Activated CD4-positive, alpha-beta T cell treated with anti-CD3 and anti-CD28 coated beads for 36 hours (primary cell): ENCODE data around the gene UNC13D. TPM values are rescaled to one million over a fixed set of nuclear protein-coding genes. Genes with fewer than 3 reads are reported as not detected.
"Not testable (repeated sequence)": the region's sequence is repeated elsewhere in the genome, so short reads cannot be mapped to it uniquely, and the experiment has no call there.

Source experiments
- ATAC-seq: fragments of 200-7000 bp; cut with Tn5 transposase; one replicate; pipeline ENCODE4 v1.10.0; 2021; ENCODE audit warnings: mild to moderate bottlenecking, moderate library complexity
- CTCF ChIA-PET: fragments of 350-600 bp; sonication (Branson Sonifier 250); formaldehyde crosslinking; loops from one replicate; lab custom pipeline; 2021; ENCODE audit warnings: antibody characterized with exemption; lab: Charles Lee
- POLR2A ChIA-PET: fragments of 350-600 bp; sonication (Branson Sonifier 250); formaldehyde crosslinking; loops from one replicate; lab custom pipeline; 2021; ENCODE audit warnings: antibody characterized with exemption, inconsistent platforms; lab: Charles Lee
- DNase-seq: peaks from one replicate; pipeline ENCODE4 v3.0.0-alpha.2; 2020
- H3K27ac Mint-ChIP-seq: one replicate; pipeline ENCODE4 v1.8.0; 2021; ENCODE audit warnings: mixed read lengths
- H3K27me3 Mint-ChIP-seq: one replicate; pipeline ENCODE4 v1.8.0; 2021; ENCODE audit warnings: mixed read lengths
- H3K36me3 Mint-ChIP-seq: one replicate; pipeline ENCODE4 v1.8.0; 2021; ENCODE audit warnings: low read depth, mixed read lengths
- H3K4me1 Mint-ChIP-seq: one replicate; pipeline ENCODE4 v1.8.0; 2021; ENCODE audit warnings: mixed read lengths
- H3K4me3 Mint-ChIP-seq: one replicate; pipeline ENCODE4 v1.8.0; 2021; ENCODE audit warnings: mild to moderate bottlenecking, moderate library complexity, mixed read lengths
- H3K9me3 Mint-ChIP-seq: one replicate; pipeline ENCODE4 v1.8.0; 2021; ENCODE audit warnings: low read depth, mixed read lengths
- intact Hi-C, 2 experiments: fragments of 100-400 bp; cut with DNase I in 1 of 2; cut with micrococcal nuclease in 1 of 2; formaldehyde crosslinking; loops; one replicate each; pipeline versions ENCODE4 v1.14.2 to v1.15.1; 2022 to 2024; cut with DNase I, micrococcal nuclease
- total RNA-seq, 2 experiments: library from RNA; stranded (reverse); gene quantifications; one replicate each; pipeline ENCODE4 v1.2.3, GENCODE V29; 2021

The UNC13D gene
- total RNA-seq, 2 experiments from 2014 or later, result 106 to 133 TPM

DNA sequence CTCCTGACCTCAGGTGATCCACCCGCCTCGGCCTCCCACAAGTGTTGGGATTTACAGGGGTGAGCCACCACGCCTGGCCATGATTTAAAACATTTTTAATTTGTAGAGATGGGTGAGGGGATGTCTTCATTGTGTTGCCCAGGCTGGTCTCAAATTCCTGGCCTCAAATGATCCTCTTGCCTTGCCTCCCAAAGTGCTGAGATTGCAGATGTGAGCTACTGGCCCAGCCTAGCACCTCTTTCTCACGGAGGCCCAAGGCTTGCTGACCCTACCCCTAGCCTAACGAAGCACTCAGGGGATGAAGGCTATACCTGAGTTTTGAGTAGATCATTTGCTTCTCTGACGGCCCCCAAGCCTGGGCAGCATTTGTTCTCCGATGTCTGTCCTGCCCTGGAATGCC is 33.0 kb downstream of the UNC13D start:
- ATAC-seq (no peak), DNase-seq (no peak)
- H3K4me1 Mint-ChIP-seq, result peaks cover 4% of the 10 kb centered on the region
- CTCF ChIA-PET, result interaction anchor here (0.6 kb wide), 1 partner anchor 65 kb away, joined by 3 read pairs; no protein-coding TSS in a partner anchor
- POLR2A ChIA-PET, result no interaction called here
- no peaks in the 10 kb centered on the region for H3K9me3 Mint-ChIP-seq
- no peak overlapping the region for H3K4me3 Mint-ChIP-seq
- H3K27ac Mint-ChIP-seq, result no peak overlapping the region
- intact Hi-C loops, result no loop called here
- peaks cover 9% of the 10 kb centered on the region for H3K36me3 Mint-ChIP-seq
- no peaks in the 10 kb centered on the region for H3K27me3 Mint-ChIP-seq

DNA sequence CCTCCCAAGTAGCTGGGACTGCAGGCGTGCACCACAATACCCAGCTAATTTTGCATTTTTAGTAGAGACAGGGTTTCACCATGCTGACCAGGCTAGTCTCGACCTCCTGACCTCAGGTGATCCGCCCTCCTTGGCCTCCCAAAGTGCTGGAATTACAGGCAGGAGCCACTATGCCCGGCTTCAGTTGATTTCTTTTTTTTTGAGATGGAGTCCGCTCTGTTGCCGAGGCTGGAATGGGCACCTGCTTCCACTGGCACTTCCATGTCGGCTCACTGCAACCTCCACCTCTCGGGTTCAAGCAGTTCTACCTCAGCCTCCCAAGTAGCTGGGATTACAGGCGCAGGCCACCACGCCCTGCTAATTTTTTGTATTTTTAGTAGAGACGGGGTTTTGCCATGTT is 33.4 kb downstream of the UNC13D start:
- intact Hi-C loops, CTCF ChIA-PET, ATAC-seq, POLR2A ChIA-PET, H3K4me3 Mint-ChIP-seq, H3K27me3 Mint-ChIP-seq, H3K27ac Mint-ChIP-seq, DNase-seq, H3K4me1 Mint-ChIP-seq, H3K36me3 Mint-ChIP-seq, H3K9me3 Mint-ChIP-seq: not testable (repeated sequence)

DNA sequence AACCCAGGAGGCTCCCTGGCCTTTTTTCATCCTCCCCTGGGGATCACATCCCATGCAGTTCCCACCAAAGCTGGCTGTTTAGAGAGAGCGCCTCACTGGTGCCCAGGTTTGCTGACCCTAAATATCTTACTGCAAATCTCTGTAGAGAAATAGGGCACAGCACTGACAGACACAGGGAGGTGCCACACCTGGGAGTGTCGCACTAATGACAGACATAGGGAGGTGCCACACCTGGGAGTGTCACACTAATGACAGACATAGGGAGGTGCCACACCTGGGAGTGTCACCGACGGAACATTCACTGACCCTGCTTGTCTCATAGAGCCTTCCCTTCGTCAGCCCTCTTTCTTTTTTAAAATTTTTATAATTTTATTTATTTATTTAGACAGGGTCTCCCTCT is 34.0 kb downstream of the UNC13D start:
- no peaks in the 10 kb centered on the region for H3K27me3 Mint-ChIP-seq
- no peak overlapping the region for H3K27ac Mint-ChIP-seq
- intact Hi-C loops, result no loop called here
- ChIA-PET CTCF (no interaction called here), POLR2A (no interaction called here)
- H3K9me3 Mint-ChIP-seq, result no peaks in the 10 kb centered on the region
- ATAC-seq (peak; percentile 30), DNase-seq (no peak)
- peaks cover 9% of the 10 kb centered on the region for H3K36me3 Mint-ChIP-seq
- no peak overlapping the region for H3K4me3 Mint-ChIP-seq
- peaks cover 4% of the 10 kb centered on the region for H3K4me1 Mint-ChIP-seq

DNA sequence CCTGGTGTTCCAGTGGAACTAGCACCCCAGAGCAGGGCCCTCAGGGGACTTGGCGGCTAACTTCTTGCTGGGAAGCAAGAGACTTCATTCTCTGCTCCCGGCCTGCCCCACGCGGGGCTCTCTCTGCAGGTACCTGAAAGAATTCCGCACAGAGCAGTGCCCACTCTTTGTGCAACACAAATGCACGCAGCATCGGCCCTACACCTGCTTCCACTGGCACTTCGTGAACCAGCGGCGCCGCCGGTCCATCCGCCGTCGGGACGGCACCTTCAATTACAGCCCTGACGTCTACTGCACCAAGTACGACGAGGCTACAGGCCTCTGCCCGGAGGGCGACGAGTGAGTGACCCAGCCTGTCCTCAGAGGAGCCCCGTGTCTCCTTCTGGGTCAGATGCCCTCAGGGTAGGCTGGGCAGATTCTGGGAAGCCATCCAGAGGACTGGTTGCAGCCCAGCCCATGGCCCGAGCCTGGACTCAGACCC is 34.5 kb downstream of the UNC13D start:
- Mint-ChIP-seq H3K4me1 (peaks cover 4% of the 10 kb centered on the region), H3K36me3 (peaks cover 9% of the 10 kb centered on the region), H3K4me3 (no peak overlapping the region), H3K9me3 (no peaks in the 10 kb centered on the region), H3K27ac (no peak overlapping the region), H3K27me3 (no peaks in the 10 kb centered on the region)
- ATAC-seq (no peak), DNase-seq (no peak)
- ChIA-PET CTCF (no interaction called here), POLR2A (no interaction called here)
- intact Hi-C loops, result no loop called here

DNA sequence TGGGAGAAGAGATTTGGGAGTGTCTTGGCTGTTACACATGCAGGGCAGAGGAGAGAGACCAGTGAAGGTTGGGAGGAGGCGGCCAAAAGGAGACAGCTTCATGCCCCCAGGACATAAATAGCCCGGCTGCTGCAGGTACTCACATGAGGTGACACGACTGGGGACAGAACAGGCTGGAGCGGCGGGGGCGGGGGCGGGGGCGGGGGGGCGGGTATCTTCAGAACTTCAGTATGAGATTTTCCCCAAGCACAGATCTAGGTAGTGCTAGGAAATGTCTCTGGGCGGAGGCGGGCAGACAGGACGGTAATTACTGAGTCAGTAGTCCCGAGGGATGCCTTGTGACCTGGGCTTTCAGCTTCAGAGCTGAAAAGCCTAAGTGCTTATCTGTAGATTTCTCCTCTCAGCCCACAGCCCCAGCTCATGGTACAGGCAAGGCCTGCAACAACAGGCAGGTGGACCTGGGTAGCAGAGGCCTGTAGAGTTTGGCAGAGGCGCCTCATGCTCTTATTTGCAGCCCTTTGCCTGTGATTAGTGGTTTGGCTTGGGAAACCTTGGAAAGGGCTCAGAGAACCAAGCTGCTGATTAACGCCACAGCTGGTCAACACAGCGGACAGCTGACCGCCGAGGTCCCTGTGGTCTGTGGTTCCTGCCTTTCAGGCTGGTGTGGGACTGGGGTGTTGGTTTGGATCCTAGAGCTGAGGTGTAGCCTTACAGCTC is 35.1 kb downstream of the UNC13D start:
- Mint-ChIP-seq H3K4me1 (peaks cover 4% of the 10 kb centered on the region), H3K4me3 (no peak overlapping the region), H3K27me3 (no peaks in the 10 kb centered on the region), H3K9me3 (no peaks in the 10 kb centered on the region), H3K27ac (peak overlapping the region; percentile 74), H3K36me3 (peaks cover 4% of the 10 kb centered on the region)
- intact Hi-C loops, result no loop called here
- ChIA-PET CTCF (no interaction called here), POLR2A (interaction anchor here (0.6 kb wide), 1 partner anchor 215 kb away, joined by 4 read pairs; no protein-coding TSS in a partner anchor)
- DNase-seq, result no peak
- peak; percentile 33 for ATAC-seq

DNA sequence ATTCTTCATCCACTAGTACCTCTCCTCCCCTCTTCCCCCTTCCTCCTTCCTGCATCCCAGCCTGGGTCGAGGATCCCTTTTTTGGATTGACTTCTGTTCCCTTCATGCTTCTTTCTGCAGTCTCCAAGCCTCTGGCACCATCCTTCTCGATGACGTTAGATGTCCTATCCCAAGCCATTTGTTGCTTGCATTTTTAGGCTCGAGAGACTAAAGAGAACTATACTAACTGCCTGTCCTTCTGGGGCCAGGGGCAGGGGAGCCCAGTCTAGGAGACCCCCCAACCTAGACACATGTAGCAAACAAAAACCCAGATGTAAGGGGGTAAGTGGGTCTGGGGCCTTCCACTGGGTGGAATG is 35.7 kb downstream of the UNC13D start:
- POLR2A ChIA-PET, result interaction anchor here (0.6 kb wide), 1 partner anchor 215 kb away, joined by 4 read pairs; no protein-coding TSS in a partner anchor
- ATAC-seq, result no peak
- intact Hi-C loops, result no loop called here
- Mint-ChIP-seq H3K9me3 (no peaks in the 10 kb centered on the region), H3K4me1 (peaks cover 8% of the 10 kb centered on the region), H3K4me3 (no peak overlapping the region), H3K36me3 (peaks cover 2% of the 10 kb centered on the region), H3K27ac (peak overlapping the region; percentile 74), H3K27me3 (no peaks in the 10 kb centered on the region)
- CTCF ChIA-PET, result interaction anchor here (1.3 kb wide), 1 partner anchor 14 kb away, joined by 3 read pairs; no protein-coding TSS in a partner anchor
- DNase-seq, result no peak

DNA sequence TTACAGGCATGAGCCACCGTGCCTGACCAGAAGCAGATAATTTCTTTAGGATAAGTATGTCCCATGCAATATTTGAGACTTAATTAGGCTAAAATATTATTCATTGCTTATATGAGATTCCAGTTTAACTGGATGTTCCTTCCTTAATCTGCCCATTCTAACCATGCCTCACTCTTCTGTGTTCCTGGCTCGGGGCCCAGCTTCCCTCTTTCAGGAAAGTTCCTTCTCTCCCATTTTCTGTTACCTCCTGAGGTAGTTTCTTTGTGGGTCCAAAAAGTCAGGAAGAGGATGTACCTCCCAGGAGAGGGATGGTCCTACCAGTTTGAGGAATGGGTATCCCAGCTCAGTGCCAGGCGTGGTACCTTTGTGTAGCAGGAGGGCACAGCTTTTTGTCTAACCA is 36.3 kb downstream of the UNC13D start:
- ChIA-PET CTCF (interaction anchor here (0.8 to 1.4 kb wide), 4 partner anchors 14 to 45 kb away, joined by 3 to 4 read pairs (median 4); no protein-coding TSS in a partner anchor), POLR2A (no interaction called here)
- no peaks in the 10 kb centered on the region for H3K27me3 Mint-ChIP-seq
- ATAC-seq, result no peak
- DNase-seq, result no peak
- no peak overlapping the region for H3K27ac Mint-ChIP-seq
- intact Hi-C loops, result no loop called here
- no peak overlapping the region for H3K4me3 Mint-ChIP-seq
- H3K36me3 Mint-ChIP-seq, result peaks cover 2% of the 10 kb centered on the region
- peaks cover 12% of the 10 kb centered on the region for H3K4me1 Mint-ChIP-seq
- H3K9me3 Mint-ChIP-seq, result no peaks in the 10 kb centered on the region

DNA sequence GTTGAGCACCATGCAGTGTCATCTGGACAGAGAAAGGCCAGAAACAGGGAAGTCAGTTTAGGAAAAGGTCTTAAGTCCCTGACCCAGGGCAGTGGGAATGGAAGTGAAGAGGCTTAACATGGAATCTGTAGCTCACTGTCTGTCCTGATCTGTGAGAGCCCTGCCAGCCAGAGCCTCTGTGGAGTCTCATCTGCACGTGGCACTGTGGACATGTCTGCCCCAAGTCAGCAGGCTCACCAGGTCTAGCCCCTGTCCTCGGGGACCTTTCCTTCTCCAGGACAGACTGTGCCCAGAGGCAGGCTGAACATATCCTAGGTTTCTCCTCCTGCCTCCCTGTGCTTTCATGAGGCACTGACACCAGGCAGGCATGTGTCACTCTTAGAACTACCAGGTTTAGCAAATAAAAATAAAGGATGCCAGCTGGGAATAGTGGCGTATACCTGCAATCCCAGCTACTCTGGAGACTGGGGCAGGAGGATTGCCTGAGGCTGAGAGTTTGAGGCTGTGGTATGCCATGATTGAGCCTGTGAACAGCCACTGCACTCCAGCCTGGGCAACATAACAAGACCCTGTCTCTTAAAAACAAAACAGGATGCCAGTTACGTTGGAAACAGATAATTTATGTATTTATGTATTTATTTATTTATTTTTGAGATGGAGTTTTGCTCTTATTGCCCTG is 37.2 kb downstream of the UNC13D start:
- Mint-ChIP-seq H3K9me3 (no peaks in the 10 kb centered on the region), H3K27ac (no peak overlapping the region), H3K27me3 (no peaks in the 10 kb centered on the region), H3K4me1 (peaks cover 12% of the 10 kb centered on the region), H3K36me3 (no peaks in the 10 kb centered on the region), H3K4me3 (no peak overlapping the region)
- DNase-seq (no peak), ATAC-seq (no peak)
- POLR2A ChIA-PET, result interaction anchor here (0.6 kb wide), 2 partner anchors 15 to 27 kb away, joined by 3 read pairs; a partner anchor contains a TSS
- CTCF ChIA-PET, result interaction anchor here (0.6 to 1.4 kb wide), 6 partner anchors 13 to 109 kb away, joined by 3 to 4 read pairs (median 4); no protein-coding TSS in a partner anchor
- intact Hi-C loops, result no loop called here

DNA sequence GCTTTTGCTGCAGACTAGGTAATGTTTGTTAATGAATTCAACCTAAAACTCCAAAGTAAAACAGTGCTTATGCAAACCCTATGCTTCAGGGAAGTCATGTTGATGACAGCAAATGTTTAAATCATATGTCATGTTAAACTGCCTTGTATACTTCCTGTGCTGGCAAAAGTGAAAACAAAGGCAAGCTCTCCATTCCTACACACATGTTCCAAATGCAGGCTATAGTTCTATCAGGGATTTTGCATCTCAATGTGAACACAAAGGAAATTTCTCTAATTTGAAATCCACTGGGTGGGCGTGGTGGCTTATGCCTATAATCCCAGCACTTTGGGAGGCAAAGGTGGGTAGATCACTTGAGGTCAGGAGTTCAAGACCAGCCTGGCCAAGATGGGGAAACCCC is 40.3 kb downstream of the UNC13D start:
- ChIA-PET POLR2A (no interaction called here), CTCF (interaction anchor here (0.7 to 1.7 kb wide), 6 partner anchors 14 to 54 kb away, joined by 3 to 6 read pairs (median 4); no protein-coding TSS in a partner anchor)
- peaks cover 7% of the 10 kb centered on the region for H3K36me3 Mint-ChIP-seq
- ATAC-seq (no peak), DNase-seq (no peak)
- no peaks in the 10 kb centered on the region for H3K9me3 Mint-ChIP-seq
- H3K27me3 Mint-ChIP-seq, result no peaks in the 10 kb centered on the region
- intact Hi-C loops, result no loop called here
- peaks cover 12% of the 10 kb centered on the region for H3K4me1 Mint-ChIP-seq
- no peak overlapping the region for H3K27ac Mint-ChIP-seq
- H3K4me3 Mint-ChIP-seq, result no peak overlapping the region

DNA sequence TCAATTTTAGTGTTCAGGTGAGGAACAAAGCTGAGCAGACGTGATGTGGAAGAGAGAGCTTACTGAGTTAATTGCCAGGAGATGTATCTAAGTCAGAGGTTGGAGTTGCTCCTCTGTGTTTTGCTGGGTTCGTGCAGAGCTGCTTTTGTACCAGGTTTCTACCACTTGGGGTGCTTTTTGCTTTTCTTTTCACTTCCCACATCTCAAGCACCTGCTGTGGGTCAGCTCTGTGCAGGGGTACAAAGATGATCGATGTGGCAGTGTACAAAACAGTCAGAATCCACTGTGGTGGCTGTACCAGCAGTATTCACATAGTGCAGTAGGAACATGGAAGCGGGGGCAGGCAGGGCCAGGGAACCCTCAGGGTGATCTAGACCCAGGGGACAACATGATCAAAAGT is 44.8 kb downstream of the UNC13D start:
- intact Hi-C loops, result no loop called here
- H3K36me3 Mint-ChIP-seq, result peaks cover 17% of the 10 kb centered on the region
- H3K27me3 Mint-ChIP-seq, result no peaks in the 10 kb centered on the region
- peaks cover 11% of the 10 kb centered on the region for H3K4me1 Mint-ChIP-seq
- ATAC-seq, result no peak
- POLR2A ChIA-PET, result interaction anchor here (1.8 kb wide), 1 partner anchor 19 kb away, joined by 4 read pairs; no protein-coding TSS in a partner anchor
- H3K9me3 Mint-ChIP-seq, result no peaks in the 10 kb centered on the region
- DNase-seq, result no peak
- CTCF ChIA-PET, result interaction anchor here (0.9 kb wide), 1 partner anchor 13 kb away, joined by 4 read pairs; no protein-coding TSS in a partner anchor
- no peak overlapping the region for H3K4me3 Mint-ChIP-seq
- no peak overlapping the region for H3K27ac Mint-ChIP-seq

DNA sequence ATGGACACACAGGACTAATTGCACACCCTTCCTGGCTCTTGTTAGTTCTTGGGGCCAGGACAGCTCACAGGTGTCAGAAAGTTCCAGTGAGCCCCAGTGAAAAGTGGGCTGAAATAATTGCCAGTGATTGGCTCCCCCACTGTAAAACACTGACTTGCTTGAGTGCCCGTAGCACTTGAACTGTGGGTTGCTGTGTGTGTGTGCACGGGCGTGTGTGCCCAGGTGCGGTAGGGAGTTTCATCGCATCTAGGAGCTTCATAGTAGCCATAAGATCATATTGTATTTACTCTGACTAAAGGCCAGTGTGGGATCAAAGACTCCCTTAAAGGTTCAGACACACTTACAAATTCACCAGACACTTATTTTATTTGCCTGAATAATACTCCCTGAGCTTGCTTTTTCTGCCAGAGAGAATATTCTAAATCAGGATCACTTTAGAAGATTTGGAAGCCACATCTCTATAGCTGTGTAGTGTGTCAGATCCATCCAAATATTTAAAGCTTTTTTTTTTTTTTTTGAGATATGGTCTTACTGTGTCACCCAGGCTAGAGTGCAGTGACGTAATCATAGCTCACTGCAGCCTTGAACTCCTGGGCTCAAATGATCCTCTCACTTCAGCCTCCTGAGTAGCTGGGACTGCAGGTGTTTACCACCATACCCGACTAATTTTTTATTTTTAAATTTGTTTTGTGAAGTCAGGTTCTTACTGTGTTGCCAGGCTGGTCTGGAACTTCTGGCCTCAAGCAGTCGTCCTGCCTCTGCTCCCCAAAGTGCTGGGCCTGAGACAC is 48.2 kb downstream of the UNC13D start:
- CTCF ChIA-PET, result interaction anchor here (0.9 to 2.9 kb wide), 7 partner anchors 9 to 48 kb away, joined by 3 to 14 read pairs (median 5); partner anchors contain the start of genes GALK1 and UNK
- DNase-seq, result no peak
- POLR2A ChIA-PET, result interaction anchor here (0.8 to 2.3 kb wide), 3 partner anchors 16 to 26 kb away, joined by 3 to 5 read pairs (median 4); a partner anchor contains a TSS
- H3K27me3 Mint-ChIP-seq, result no peaks in the 10 kb centered on the region
- no peak overlapping the region for H3K27ac Mint-ChIP-seq
- no peak for ATAC-seq
- no peaks in the 10 kb centered on the region for H3K9me3 Mint-ChIP-seq
- peaks cover 28% of the 10 kb centered on the region for H3K36me3 Mint-ChIP-seq
- intact Hi-C loops, result no loop called here
- H3K4me3 Mint-ChIP-seq, result no peak overlapping the region
- H3K4me1 Mint-ChIP-seq, result peaks cover 20% of the 10 kb centered on the region
